WTC11 (cell line): Measurements from ENCODE around the gene CDK2AP2. TPM values are rescaled to one million over a fixed set of nuclear protein-coding genes. Genes with fewer than 3 reads are reported as not detected.
A peak's percentile ranks its signal among the peaks of the same experiment; 100 is the strongest.

Experiments
- ATAC-seq: fragments of 200-7000 bp; cut with Tn5 transposase; 2 replicates; pipeline ENCODE4 v1.10.0; 2021; ENCODE audit warnings: mild to moderate bottlenecking, moderate library complexity
- CTCF ChIA-PET: fragments of 300-600 bp; sonication (Branson Sonifier 250); formaldehyde crosslinking; loops from one replicate; lab custom pipeline; 2021; ENCODE audit warnings: antibody characterized with exemption; lab: Charles Lee
- POLR2A ChIA-PET: fragments of 350-600 bp; sonication (Branson Sonifier 250); formaldehyde crosslinking; loops from one replicate; lab custom pipeline; 2021; ENCODE audit warnings: antibody characterized with exemption; lab: Charles Lee
- DNase-seq: peaks from one replicate; pipeline ENCODE4 v3.0.0; 2021; ENCODE audit warnings: low spot score
- H3K27ac Mint-ChIP-seq: 2 replicates; pipeline ENCODE4 v1.8.0; 2021; ENCODE audit warnings: mixed read lengths
- H3K27me3 Mint-ChIP-seq: 2 replicates; pipeline ENCODE4 v1.8.0; 2021; ENCODE audit warnings: low read depth, mild to moderate bottlenecking, moderate library complexity, mixed read lengths
- H3K36me3 Mint-ChIP-seq: 2 replicates; pipeline ENCODE4 v1.8.0; 2021; ENCODE audit warnings: mixed read lengths
- H3K4me1 Mint-ChIP-seq: 2 replicates; pipeline ENCODE4 v1.8.0; 2022; ENCODE audit warnings: mixed read lengths
- H3K4me3 Mint-ChIP-seq: 2 replicates; pipeline ENCODE4 v1.8.0; 2021; ENCODE audit warnings: mild to moderate bottlenecking, moderate library complexity, mixed read lengths
- H3K9me3 Mint-ChIP-seq: 2 replicates; pipeline ENCODE4 v1.8.0; 2021; ENCODE audit warnings: mixed read lengths
- ARID4B ChIP-seq: sonication (generic); formaldehyde crosslinking; IDR thresholded peaks from 2 replicates; pipeline ENCODE4 v1.8.0; 2023; ENCODE audit warnings: missing genetic modification reagents, mild to moderate bottlenecking, borderline replicate concordance
- ATF2 ChIP-seq: sonication (generic); formaldehyde crosslinking; IDR thresholded peaks from 2 replicates; pipeline ENCODE4 v1.8.1; 2022; ENCODE audit warnings: low read depth, missing genetic modification reagents, borderline replicate concordance
- CTCF ChIP-seq: fragments of 200-600 bp; IDR thresholded peaks from 2 replicates; pipeline ENCODE4 v1.8.0; 2022; ENCODE audit warnings: antibody characterized with exemption
- ELF4 ChIP-seq: sonication (generic); formaldehyde crosslinking; IDR thresholded peaks from 2 replicates; pipeline ENCODE4 v1.8.1; 2022; ENCODE audit warnings: low read depth, mild to moderate bottlenecking, moderate library complexity, missing genetic modification reagents
- ERG ChIP-seq: fragments of 250-450 bp; sonication (Bioruptor Pico); IDR thresholded peaks from 2 replicates; pipeline ENCODE4 v1.8.0; 2021; ENCODE audit warnings: mild to moderate bottlenecking
- FOXK1 ChIP-seq: sonication (generic); formaldehyde crosslinking; IDR thresholded peaks from 2 replicates; pipeline ENCODE4 v1.8.0; 2022; ENCODE audit warnings: mild to moderate bottlenecking, moderate library complexity, missing genetic modification reagents
- GRHL2 ChIP-seq: fragments of 250-450 bp; sonication (Bioruptor Pico); IDR thresholded peaks from 2 replicates; pipeline ENCODE4 v1.8.0; 2022; ENCODE audit warnings: mild to moderate bottlenecking, moderate library complexity; ENCODE audit not compliant: insufficient replicate concordance, severe bottlenecking
- KAT7 ChIP-seq: sonication (generic); formaldehyde crosslinking; IDR thresholded peaks from 2 replicates; pipeline ENCODE4 v1.8.1; 2023; ENCODE audit warnings: missing genetic modification reagents, mild to moderate bottlenecking, borderline replicate concordance
- NFATC4 ChIP-seq: fragments of 250-450 bp; sonication (Bioruptor Pico); IDR thresholded peaks from 2 replicates; pipeline ENCODE4 v1.9.0; 2021; ENCODE audit warnings: mild to moderate bottlenecking
- SMAD4 ChIP-seq: sonication (generic); formaldehyde crosslinking; IDR thresholded peaks from 2 replicates; pipeline ENCODE4 v1.8.0; 2022; ENCODE audit warnings: mild to moderate bottlenecking, missing genetic modification reagents
- TEAD1 ChIP-seq: sonication (generic); formaldehyde crosslinking; IDR thresholded peaks from 2 replicates; pipeline ENCODE4 v1.8.0; 2022; ENCODE audit warnings: mild to moderate bottlenecking, missing genetic modification reagents
- ZNF121 ChIP-seq: sonication (generic); formaldehyde crosslinking; IDR thresholded peaks from 2 replicates; pipeline ENCODE4 v1.8.0; 2023; ENCODE audit warnings: missing genetic modification reagents
- ZNF232 ChIP-seq: sonication (generic); formaldehyde crosslinking; IDR thresholded peaks from 2 replicates; pipeline ENCODE4 v1.8.0; 2022; ENCODE audit warnings: mild to moderate bottlenecking, missing genetic modification reagents
- ZNF396 ChIP-seq: fragments of 250-450 bp; sonication (Bioruptor Pico); IDR thresholded peaks from 2 replicates; pipeline ENCODE4 v1.8.0; 2021; ENCODE audit warnings: mild to moderate bottlenecking, moderate library complexity, borderline replicate concordance
- total RNA-seq: library from RNA; stranded (reverse); gene quantifications from 3 replicates; pipeline ENCODE4 v1.2.3, GENCODE V29; 2021
- TF ChIP-seq, protein P1 (sequence below): fragments of 250-450 bp; sonication (Bioruptor Pico); IDR thresholded peaks from 2 replicates; pipeline ENCODE4 v1.9.0; 2021; ENCODE audit warnings: mild to moderate bottlenecking, borderline replicate concordance

Gene CDK2AP2
- total RNA-seq, 1 experiment from 2014 or later: 53.1 TPM

- TF ChIP-seq, protein P1, sequence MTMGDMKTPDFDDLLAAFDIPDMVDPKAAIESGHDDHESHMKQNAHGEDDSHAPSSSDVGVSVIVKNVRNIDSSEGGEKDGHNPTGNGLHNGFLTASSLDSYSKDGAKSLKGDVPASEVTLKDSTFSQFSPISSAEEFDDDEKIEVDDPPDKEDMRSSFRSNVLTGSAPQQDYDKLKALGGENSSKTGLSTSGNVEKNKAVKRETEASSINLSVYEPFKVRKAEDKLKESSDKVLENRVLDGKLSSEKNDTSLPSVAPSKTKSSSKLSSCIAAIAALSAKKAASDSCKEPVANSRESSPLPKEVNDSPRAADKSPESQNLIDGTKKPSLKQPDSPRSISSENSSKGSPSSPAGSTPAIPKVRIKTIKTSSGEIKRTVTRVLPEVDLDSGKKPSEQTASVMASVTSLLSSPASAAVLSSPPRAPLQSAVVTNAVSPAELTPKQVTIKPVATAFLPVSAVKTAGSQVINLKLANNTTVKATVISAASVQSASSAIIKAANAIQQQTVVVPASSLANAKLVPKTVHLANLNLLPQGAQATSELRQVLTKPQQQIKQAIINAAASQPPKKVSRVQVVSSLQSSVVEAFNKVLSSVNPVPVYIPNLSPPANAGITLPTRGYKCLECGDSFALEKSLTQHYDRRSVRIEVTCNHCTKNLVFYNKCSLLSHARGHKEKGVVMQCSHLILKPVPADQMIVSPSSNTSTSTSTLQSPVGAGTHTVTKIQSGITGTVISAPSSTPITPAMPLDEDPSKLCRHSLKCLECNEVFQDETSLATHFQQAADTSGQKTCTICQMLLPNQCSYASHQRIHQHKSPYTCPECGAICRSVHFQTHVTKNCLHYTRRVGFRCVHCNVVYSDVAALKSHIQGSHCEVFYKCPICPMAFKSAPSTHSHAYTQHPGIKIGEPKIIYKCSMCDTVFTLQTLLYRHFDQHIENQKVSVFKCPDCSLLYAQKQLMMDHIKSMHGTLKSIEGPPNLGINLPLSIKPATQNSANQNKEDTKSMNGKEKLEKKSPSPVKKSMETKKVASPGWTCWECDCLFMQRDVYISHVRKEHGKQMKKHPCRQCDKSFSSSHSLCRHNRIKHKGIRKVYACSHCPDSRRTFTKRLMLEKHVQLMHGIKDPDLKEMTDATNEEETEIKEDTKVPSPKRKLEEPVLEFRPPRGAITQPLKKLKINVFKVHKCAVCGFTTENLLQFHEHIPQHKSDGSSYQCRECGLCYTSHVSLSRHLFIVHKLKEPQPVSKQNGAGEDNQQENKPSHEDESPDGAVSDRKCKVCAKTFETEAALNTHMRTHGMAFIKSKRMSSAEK (CRISPR knock-in tag): no peak
- TF ChIP-seq ZNF121 (CRISPR knock-in tag): no peak
- TF ChIP-seq FOXK1: no peak
These were observed 35.6 kb upstream of the CDK2AP2 start (continued) for GRCh38 chr11:67543585-67543984.

DNA sequence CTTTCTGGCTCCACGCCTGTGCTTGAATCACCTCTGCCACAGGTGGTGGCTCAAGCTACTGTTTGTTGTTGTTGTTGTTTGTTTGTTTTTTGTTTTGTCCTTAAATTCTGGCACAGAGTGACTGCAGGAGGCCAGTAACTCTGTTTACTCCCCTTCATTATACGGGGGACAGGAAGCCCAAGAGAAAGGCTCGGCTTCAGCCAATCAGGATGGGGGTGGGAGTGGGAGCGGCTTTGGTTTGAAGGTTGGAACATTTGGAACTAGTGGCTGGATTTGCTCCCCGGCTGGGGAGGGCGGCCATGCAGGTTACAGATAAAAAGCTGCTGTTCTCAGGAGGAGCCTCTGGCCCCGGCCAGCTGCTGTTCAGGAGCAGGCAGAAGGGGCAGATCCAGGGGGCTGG lies 35.0 kb upstream of the CDK2AP2 start:
- peaks cover 6% of the 10 kb centered on the region for H3K27me3 Mint-ChIP-seq
- no peak for TF ChIP-seq ATF2 (CRISPR knock-in tag)
- TF ChIP-seq ZNF232: no peak
- TF ChIP-seq SMAD4 (CRISPR knock-in tag): no peak
- TF ChIP-seq ERG (CRISPR knock-in tag): no peak
- no peak for TF ChIP-seq ELF4 (CRISPR knock-in tag)
- no peak for TF ChIP-seq ARID4B (CRISPR knock-in tag)
- TF ChIP-seq NFATC4 (CRISPR knock-in tag): no peak
- no peak for TF ChIP-seq KAT7
- TF ChIP-seq TEAD1 (CRISPR knock-in tag): no peak
- TF ChIP-seq FOXK1: no peak
- TF ChIP-seq GRHL2: no peak
- no peak for TF ChIP-seq ZNF396 (CRISPR knock-in tag)
- TF ChIP-seq CTCF: no peak
- TF ChIP-seq, all 79 proteins: peak for 0
- peaks cover 6% of the 10 kb centered on the region for H3K4me1 Mint-ChIP-seq
- H3K36me3 Mint-ChIP-seq: 0 out of 2 replicates have a peak, but pooled peaks cover 3% of the 10 kb centered on the region
- no peak overlapping the region for H3K4me3 Mint-ChIP-seq
- ATAC-seq (peak; percentile 66), DNase-seq (no peak)
- ChIA-PET CTCF (interaction anchor here (0.6 to 2.9 kb wide), 4 partner anchors 13 to 733 kb away, joined by 3 to 13 read pairs (median 4); no protein-coding TSS in a partner anchor), POLR2A (no interaction called here)
- H3K27ac Mint-ChIP-seq: peak overlapping the region; percentile 79
- H3K9me3 Mint-ChIP-seq: peaks cover 10% of the 10 kb centered on the region
